ENCODE data around the gene PLD4.
"Not testable (repeated sequence)": the region's sequence is repeated elsewhere in the genome, so short reads cannot be mapped to it uniquely, and the experiment has no call there.

Gene PLD4

GRCh38 chr14:104940526-104941150 lies 16.0 kb downstream of the PLD4 start:
- no peak for DNase-seq (ENCODE audit: low read depth in 2 of 2)

- no peak for DNase-seq (ENCODE audit: low read depth in 2 of 2)
Measured at GRCh38 chr14:104941508-104942365, 17.1 kb downstream of the PLD4 start.

- no peak for DNase-seq (ENCODE audit: low read depth in 2 of 2)
Measured at GRCh38 chr14:104942586-104942985, 17.9 kb downstream of the PLD4 start.

DNA sequence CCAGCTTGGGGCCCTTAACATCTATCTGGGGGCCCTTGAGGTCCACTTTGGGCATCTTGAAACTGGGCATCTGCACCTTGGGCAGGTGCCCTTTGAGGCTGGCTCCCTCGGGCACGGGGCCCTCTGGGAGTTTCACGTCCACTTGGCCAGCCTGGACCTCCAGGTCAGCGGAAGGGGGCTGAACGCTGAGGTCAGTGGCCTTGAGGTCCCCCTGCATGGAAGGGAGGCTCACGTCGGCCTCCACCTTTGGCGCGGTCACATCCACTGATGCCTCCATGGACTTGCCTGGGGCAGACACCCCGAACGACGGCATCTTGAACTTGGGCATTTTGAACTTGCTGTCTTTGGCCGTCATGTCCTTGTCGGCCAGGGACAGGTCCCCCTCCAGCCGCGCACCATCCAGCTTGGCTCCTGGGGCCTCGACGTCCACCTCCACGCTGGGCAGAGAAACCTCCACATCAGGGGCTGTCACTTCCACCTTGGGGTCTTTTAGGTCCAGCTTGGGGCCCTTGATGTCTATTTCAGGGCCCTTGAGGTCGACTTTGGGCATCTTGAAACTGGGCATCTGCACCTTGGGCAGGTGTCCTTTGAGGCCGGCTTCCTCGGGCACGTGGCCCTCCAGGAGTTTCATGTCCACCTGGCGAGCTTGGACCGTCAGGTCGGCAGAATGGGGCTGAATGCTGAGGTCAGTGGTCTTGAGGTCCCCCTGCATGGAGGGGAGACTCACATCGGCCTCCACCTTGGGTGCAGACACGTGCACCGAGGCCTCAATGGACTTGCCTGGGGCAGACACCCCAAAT lies 18.7 kb downstream of the PLD4 start:
- DNase-seq (ENCODE audit: low read depth in 2 of 2), result not testable (repeated sequence)

DNA sequence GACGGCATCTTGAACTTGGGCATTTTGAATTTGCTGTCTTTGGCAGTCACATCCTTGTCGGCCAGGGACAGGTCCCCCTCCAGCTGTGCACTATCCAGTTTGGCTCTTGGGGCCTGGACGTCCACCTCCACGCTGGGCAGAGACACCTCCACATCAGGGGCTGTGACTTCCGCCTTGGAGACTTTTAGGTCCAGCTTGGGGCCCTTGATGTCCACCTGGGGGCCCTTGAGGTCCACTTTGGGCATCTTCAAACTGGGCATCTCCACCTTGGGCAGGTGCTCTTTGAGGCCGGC lies 19.3 kb downstream of the PLD4 start:
- DNase-seq (ENCODE audit: low read depth in 2 of 2), result not testable (repeated sequence)

DNA sequence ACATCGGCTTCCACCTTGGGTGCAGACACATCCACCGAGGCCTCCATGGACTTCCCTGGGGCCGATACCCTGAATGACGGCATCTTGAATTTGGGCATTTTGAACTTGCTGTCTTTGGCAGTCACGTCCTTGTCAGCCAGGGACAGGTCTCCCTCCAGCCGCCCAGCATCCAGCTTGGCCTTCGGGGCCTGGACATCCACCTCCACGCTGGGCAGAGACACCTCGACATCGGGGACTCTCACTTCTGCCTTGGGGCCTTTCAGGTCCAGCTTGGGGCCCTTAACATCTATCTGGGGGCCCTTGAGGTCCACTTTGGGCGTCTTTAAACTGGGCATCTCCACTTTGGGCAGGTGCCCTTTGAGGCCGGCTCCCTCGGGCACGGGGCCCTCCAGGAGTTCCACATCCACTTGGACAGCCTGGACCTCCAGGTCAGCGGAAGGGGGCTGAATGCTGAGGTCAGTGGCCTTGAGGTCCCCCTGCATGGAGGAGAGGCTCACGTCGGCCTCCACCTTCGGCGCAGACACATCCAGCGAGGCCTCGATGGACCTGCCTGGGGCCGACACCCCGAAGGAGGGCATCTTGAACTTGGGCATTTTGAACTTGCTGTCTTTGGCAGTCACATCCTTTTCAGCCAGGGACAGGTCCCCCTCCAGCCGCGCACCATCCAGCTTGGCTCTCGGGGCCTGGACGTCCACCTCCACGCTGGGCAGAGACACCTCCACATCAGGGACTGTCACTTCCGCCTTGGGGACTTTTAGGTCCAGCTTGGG lies 19.9 kb downstream of the PLD4 start:
- DNase-seq (ENCODE audit: low read depth in 2 of 2), result not testable (repeated sequence)

GRCh38 chr14:104945266-104945665 lies 20.6 kb downstream of the PLD4 start:
- not testable (repeated sequence) for DNase-seq (ENCODE audit: low read depth in 2 of 2)

DNA sequence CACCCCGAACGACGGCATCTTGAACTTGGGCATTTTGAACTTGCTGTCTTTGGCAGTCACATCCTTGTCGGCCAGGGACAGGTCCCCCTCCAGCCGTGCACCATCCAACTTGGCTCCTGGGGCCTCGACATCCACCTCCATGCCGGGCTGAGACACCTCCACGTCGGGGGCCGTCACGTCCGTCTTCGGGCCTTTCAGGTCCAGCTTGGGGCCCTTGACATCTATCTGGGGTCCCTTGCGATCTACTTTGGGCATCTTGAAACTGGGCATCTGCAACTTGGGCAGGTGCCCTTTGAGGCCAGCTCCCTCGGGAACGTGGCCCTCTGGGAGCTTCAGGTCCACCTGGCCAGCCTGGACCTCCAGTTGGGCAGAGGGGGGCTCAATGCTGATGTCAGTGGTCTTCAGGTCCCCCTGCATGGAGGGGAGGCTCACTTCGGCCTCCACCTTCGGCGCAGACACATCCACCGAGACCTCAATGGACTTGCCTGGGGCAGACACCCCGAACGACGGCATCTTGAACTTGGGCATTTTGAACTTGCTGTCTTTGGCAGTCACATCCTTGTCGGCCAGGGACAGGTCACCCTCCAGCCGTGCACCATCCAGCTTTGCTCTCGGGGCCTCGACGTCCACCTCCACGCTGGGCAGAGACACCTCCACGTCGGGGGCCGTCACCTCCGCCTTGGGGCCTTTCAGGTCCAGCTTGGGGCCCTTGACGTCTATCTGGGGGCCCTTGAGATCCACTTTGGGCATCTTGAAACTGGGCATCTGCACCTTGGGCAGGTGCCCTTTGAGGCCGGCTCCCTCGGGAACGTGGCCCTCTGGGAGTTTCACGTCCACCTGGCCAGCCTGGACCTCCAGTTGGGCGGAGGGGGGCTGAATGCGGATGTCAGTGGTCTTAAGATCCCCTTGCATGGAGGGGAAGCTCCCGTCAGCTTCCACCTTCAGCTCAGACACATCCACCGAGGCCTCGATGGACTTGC lies 21.6 kb downstream of the PLD4 start:
- not testable (repeated sequence) for DNase-seq (ENCODE audit: low read depth in 2 of 2)

GRCh38 chr14:104947201-104947600 lies 22.5 kb downstream of the PLD4 start:
- DNase-seq (ENCODE audit: low read depth in 2 of 2), result not testable (repeated sequence)

DNA sequence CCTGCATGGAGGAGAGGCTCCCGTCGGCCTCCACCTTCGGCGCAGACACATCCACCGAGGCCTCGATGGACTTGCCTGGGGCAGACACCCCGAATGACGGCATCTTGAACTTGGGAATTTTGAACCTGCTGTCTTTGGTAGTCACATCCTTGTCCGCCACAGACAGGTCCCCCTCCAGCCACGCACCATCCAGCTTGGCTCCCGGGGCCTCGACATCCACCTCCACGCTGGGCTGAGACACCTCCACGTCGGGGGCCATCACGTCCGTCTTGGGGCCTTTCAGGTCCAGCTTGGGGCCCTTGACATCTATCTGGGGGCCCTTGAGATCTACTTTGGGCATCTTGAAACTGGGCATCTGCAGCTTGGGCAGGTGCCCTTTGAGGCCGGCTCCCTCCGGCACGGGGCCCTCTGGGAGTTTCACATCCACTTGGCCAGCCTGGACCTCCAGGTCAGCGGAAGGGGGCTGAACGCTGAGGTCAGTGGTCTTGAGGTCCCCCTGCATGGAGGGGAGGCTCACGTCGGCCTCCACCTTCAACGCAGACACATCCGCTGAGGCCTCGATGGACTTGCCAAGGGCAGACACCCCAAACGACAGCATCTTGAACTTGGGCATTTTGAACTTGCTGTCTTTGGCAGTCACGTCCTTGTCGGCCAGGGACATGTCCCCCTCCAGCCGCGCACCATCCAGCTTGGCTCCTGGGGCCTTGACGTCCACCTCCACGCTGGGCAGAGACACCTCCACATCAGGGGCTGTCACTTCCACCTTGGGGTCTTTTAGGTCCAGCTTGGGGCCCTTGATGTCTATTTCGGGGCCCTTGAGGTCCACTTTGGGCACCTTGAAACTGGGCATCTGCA lies 23.4 kb downstream of the PLD4 start:
- not testable (repeated sequence) for DNase-seq (ENCODE audit: low read depth in 2 of 2)

- no peak for DNase-seq (ENCODE audit: low read depth in 2 of 2)
Measured at GRCh38 chr14:104948736-104949031, 24.0 kb downstream of the PLD4 start.

DNA sequence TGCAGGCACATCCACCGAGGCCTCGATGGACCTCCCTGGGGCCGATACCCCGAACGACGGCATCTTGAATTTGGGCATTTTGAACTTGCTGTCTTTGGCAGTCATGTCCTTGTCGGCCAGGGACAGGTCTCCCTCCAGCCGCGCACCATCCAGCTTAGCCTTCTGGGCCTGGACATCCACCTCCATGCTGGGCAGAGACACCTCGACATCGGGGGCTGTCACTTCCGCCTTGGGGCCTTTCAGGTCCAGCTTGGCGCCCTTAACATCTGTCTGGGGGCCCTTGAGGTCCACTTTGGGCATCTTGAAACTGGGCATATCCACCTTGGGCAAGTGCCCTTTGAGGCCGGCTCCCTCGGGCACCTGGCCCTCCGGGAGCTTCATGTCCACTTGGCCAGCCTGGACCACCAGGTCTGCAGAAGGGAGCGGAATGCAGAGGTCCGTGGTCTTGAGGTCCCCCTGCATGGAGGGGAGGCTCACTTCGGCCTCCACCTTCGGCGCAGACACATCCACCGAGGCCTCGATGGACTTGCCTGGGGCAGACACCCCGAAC lies 24.8 kb downstream of the PLD4 start:
- DNase-seq (ENCODE audit: low read depth in 2 of 2), result not testable (repeated sequence)

DNA sequence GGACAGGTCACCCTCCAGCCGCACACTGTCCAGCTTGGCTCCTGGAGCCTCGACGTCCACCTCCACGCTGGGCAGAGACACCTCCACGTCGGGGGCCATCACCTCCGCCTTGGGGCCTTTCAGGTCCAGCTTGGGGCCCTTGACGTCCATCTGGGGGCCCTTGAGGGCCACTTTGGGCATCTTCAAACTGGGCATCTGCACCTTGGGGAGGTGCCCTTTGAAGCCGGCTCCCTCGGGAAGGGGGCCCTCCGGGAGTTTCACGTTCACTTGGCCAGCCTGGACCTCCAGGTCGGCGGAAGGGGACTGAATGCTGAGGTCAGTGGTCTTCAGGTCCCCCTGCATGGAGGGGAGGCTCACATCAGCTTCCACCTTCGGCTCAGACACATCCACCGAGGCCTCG lies 25.3 kb downstream of the PLD4 start:
- no peak for DNase-seq (ENCODE audit: low read depth in 2 of 2)

DNA sequence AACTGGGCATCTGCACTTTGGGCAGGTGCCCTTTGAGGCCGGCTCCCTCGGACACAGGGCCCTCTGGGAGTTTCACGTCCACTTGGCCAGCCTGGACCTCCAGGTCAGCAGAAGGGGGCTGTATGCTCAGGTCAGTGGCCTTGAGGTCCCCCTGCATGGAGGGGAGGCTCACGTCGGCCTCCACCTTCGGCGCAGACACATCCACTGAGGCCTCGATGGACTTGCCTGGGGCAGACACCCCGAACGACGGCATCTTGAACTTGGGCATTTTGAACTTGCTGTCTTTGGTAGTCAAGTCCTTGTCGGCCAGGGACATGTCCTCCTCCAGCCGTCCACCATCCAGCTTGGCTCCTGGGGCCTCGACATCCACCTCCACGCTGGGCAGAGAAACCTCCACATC lies 26.0 kb downstream of the PLD4 start:
- DNase-seq (ENCODE audit: low read depth in 2 of 2), result not testable (repeated sequence)

DNA sequence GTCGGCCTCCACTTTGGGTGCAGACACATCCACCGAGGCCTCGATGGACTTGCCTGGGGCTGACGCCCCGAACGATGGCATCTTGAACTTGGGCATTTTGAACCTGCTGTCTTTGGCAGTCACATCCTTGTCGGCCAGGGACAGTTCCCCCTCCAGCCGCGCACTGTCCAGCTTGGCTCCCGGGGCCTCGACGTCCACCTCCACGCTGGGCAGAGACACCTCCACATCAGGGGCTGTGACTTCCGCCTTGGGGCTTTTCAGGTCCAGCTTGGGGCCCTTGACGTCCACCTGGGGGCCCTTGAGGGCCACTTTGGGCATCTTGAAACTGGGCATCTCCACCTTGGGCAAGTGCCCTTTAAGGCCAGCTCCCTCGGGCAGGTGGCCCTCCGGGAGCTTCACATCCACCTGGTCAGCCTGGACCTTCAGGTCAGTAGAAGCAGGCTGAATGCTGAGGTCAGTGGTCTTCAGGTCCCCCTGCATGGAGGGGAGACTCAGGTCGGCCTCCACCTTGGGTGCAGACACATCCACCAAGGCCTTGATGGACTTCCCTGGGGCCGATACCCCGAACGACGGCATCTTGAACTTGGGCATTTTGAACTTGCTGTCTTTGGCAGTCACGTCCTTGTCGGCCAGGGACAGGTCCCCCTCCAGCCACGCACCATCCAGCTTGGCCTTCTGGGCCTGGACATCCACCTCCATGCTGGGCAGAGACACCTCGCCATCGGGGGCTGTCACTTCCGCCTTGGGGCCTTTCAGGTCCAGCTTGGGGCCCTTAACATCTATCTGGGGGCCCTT lies 27.4 kb downstream of the PLD4 start:
- DNase-seq (ENCODE audit: low read depth in 2 of 2), result not testable (repeated sequence)

DNA sequence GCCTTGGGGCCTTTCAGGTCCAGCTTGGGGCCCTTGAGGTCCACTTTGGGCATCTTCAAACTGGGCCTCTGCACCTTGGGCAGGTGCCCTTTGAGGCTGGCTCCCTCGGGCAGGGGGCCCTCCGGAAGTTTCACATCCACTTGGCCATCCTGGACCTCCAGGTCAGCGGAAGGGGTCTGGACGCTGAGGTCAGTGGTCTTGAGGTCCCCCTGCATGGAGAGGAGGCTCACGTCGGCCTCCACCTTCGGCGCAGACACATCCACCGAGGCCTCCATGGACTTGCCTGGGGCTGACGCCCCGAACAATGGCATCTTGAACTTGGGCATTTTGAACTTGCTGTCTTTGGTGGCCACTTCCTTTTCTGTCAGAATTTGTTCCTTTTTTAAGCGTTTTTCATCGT lies 28.4 kb downstream of the PLD4 start:
- DNase-seq (ENCODE audit: low read depth in 2 of 2), result no peak

DNA sequence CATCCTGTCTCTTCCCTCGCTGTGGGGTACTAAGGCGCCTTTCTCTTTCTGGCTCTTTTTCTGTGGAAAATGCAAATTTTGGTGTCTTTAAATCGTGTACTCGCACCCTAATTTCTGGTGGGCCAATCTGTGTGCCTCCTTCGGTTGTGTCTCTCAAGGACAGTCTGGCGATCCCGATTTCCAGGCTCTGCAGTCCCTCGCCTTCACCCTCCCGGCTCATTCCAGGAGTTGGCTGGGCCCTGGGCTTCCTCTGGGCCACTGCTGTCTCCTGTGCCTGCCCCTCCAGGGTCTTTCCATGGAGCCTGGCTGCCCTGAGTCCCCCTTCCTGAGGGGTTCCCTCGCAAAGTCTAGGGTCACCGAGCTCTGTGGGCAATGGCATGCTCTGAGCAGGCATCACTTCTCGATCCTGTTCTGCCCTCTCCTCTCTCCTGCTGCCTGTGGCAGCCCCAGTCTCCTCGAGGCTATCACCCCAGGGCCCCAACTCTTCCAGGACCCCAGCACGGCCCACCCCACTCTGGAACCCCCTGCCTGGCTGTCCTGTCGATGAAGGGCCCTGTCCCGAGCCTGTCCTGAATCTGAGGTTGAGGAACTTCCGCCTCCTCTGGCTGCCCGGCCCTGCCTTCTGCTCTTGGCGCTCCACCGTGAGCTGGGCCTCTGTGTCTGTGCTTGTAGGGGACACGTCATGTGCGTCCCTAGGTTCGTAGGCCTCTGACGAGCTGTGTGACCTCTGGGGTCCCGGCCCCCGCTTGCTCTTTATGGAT lies 29.4 kb downstream of the PLD4 start:
- DNase-seq (ENCODE audit: low read depth in 2 of 2), result no peak

Data from stimulated activated CD4-positive, alpha-beta T cell treated with anti-CD3 and anti-CD28 coated beads, Interleukin-15, amount 100 ng/mL, for 48 hours (primary cell).